Kidney glomerular epithelial cell (primary cell): Measurements from ENCODE around the gene TMC2.
"Not testable (repeated sequence)": the region's sequence is repeated elsewhere in the genome, so short reads cannot be mapped to it uniquely, and the experiment has no call there.

Source experiments
- DNase-seq: peaks from one replicate; lab custom pipeline; 2025; lab: John Stamatoyannopoulos, UW

Gene TMC2

GRCh38 chr20:2536560-2536986 lies at the start of gene TMC2:
TMC2 (plus strand) TSS chr20:2536573; CDS start chr20:2536622, 49 bp downstream.
- DNase-seq: no peak

GRCh38 chr20:2502808-2503384 lies 33.5 kb upstream of the TMC2 start:
- DNase-seq: not testable (repeated sequence)

- DNase-seq: not testable (repeated sequence)
Observed at GRCh38 chr20:2504803-2505202, 31.6 kb upstream of the TMC2 start.

- not testable (repeated sequence) for DNase-seq
Observed at GRCh38 chr20:2506426-2506825, 29.9 kb upstream of the TMC2 start.

- no peak for DNase-seq
Observed at GRCh38 chr20:2507464-2507863, 28.9 kb upstream of the TMC2 start.

- no peak for DNase-seq
Observed at GRCh38 chr20:2507875-2508630, 28.3 kb upstream of the TMC2 start.

GRCh38 chr20:2508631-2509467 lies 27.5 kb upstream of the TMC2 start, which contains the start of gene ZNF343:
ZNF343 (minus strand) TSS chr20:2508915; CDS start chr20:2493895, 15,020 bp downstream.
- peak; percentile 86 for DNase-seq

GRCh38 chr20:2509468-2509781 lies 26.9 kb upstream of the TMC2 start:
- no peak for DNase-seq

GRCh38 chr20:2509794-2510193 lies 26.6 kb upstream of the TMC2 start:
- DNase-seq: no peak

GRCh38 chr20:2515203-2515602 lies 21.2 kb upstream of the TMC2 start:
- DNase-seq: no peak

GRCh38 chr20:2516399-2516798 lies 20.0 kb upstream of the TMC2 start:
- no peak for DNase-seq

- no peak for DNase-seq
Observed at GRCh38 chr20:2518096-2518495, 18.3 kb upstream of the TMC2 start.

GRCh38 chr20:2518558-2518957 lies 17.8 kb upstream of the TMC2 start:
- no peak for DNase-seq

GRCh38 chr20:2519115-2519809 lies 17.1 kb upstream of the TMC2 start:
- DNase-seq: no peak

- DNase-seq: no peak
Observed at GRCh38 chr20:2520617-2521016, 15.8 kb upstream of the TMC2 start.

- DNase-seq: peak; percentile 42
Observed at GRCh38 chr20:2521369-2522305, 14.7 kb upstream of the TMC2 start.

- DNase-seq: not testable (repeated sequence)
Observed at GRCh38 chr20:2522826-2523429, 13.4 kb upstream of the TMC2 start.

- DNase-seq: peak; percentile 32
Observed at GRCh38 chr20:2523919-2524708, 12.3 kb upstream of the TMC2 start.

- no peak for DNase-seq
Observed at GRCh38 chr20:2524709-2525506, 11.5 kb upstream of the TMC2 start.
